GM19099 (cell line): Measurements from ENCODE around the gene CEP44.

Experiments used
- POLR2A ChIP-seq: IDR thresholded peaks from 3 replicates; pipeline ENCODE4 v1.6.1; 2011; ENCODE audit warnings: low read depth; ENCODE audit not compliant: insufficient read length; ENCODE audit errors: extremely low read depth

CEP44 gene

DNA sequence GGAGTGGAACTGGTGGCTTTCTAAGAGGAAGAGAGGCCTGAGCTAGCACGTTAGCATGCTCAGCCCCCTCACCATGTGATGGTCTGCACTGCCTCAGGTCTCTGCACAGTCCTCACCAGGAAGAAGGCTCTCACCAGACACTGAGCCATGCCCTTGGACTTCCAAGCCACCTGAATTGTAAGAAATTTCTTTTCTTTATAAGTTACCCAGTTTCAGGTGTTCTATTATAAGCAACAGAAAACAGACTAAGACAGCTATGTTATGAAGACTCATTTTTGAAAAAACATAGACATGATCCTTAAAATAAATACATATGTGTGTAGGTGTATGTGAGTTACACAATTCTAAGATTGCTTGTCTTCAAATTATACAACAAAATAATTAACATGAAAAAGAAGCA, 74.7 kb downstream of the CEP44 start:
- TF ChIP-seq POLR2A: no peak

- TF ChIP-seq POLR2A: no peak
Measured at GRCh38 chr4:174358829-174359228, 75.1 kb downstream of the CEP44 start.

DNA sequence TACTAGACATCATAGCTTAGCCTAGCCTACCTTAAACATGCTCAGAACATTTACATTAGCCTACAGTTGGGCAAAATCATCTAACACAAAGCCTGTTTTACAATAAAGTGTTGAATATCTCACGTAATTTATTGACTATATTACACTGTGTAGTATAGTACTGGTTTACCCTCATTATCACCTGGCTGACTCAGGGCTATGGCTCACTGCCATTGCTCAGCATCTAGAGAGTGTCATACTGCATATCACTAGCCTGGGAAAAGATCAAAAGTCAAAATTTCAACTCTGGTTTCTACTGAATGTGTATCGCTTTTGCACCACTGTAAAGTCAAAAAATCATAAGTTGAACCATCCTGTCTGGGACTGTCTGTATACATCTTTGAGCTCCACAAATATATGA, 78.6 kb downstream of the CEP44 start:
- TF ChIP-seq POLR2A: no peak

GRCh38 chr4:174365018-174365587, 81.4 kb downstream of the CEP44 start:
- TF ChIP-seq POLR2A: no peak

DNA sequence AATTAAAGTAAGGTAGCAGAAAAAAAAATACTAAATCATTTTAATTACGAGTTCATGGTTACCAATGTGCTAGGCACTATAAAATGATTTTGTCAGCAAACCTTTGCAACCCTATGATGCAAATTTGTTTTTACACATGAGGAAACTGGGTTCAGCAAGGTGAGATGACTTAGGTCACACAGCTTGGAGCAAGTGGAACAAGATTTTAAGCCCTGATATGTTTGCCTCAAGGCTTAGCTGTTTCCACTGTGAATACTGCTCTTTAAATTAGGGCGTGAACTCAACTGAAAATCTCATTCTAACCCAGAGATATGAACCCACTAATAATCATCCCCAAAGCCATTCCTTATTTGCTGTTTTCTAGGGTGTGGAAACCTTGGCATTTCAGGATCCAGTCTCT, 86.3 kb downstream of the CEP44 start:
- TF ChIP-seq POLR2A: no peak

DNA sequence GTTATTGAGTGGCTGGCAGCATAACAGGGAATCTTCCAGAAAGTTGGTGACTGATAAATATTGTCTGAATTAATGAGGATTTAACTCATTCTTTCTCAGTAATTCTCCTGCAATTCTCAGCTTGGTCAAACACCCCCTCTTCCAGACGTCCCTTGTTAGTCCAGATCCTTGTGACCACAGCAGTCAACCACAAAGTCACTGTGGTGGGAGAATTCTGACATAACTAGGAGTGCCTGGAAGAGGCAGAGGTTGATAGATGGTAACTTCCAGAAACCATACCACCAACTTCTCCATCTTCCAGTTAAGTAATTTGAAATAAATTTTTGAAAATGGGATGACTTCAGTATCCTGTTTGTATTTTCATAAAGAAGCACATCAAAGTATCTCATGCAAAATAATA, 90.1 kb downstream of the CEP44 start:
- TF ChIP-seq POLR2A: no peak

DNA sequence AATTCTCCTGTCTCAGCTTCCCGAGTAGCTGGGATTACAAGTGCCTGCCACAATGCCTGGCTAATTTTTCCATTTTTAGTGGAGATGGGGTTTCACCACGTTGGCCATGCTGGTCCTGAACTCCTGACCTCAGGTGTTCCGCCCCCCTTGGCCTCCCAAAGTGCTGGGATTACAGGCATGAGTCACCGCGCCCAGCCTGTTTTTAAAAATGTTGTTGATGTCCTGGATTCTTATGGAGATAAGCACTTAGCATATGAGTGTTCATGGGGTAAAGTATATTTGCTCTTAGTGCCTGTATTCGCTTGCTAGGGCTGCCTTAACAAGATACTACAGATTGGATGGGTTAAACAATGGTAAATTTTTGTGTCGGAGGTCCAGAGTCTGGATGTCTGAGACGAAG, 91.7 kb downstream of the CEP44 start:
- TF ChIP-seq POLR2A: no peak

DNA sequence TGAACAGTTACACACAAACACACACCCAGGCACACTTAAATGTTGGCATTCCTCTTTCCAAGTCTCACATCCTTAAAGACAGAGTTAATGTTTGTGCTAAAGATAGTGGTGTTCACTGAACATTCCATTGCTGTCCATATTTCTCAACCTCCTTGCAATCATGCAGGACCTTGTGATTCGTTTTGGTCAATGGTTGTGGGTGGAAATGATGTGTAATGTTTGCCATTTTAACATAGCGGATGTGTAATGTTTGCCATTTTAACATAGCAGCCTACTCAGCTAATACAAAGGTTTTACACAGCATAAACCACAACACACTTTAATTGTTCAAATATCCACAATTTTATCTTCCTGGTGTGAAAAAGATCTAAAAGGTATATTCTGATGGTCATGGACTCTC, 93.9 kb downstream of the CEP44 start:
- no peak for TF ChIP-seq POLR2A

- TF ChIP-seq POLR2A: no peak
Measured at GRCh38 chr4:174378951-174379350, 95.2 kb downstream of the CEP44 start.

DNA sequence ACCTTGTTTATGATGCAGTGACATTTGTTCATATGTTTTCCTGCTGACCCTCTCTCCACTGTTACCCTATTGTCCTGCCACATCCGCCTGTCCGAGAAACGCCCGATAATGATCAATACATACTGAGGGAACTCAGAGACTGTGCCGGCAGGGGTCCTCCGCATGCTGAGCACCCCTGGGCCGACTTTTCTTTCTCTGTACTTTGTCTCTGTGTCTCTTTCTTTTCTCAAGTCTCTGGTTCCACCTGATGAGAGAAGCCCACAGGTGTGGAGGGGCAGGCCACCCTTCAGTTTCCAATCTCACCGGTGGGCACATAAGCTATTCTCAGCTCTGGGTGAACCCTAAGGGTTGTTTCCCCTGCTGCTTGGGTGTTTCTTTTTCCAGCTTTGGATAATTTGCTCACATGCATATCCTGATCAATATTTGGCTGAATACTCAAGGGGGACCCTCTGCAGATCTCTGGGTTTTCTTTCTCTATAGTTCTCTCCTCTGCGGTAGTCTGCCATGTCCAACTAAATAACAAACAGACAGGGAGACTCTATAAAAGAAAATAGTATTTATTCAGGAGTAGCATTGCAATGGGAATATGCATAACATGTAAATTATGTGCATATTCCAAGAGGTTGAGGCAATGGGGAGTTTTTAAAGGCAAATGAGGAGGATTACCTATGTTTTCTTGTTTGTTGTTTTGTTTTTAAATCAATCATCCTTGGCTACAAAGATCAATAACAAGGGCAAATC, 97.2 kb downstream of the CEP44 start:
- no peak for TF ChIP-seq POLR2A

GRCh38 chr4:174381440-174381800, 97.7 kb downstream of the CEP44 start:
- no peak for TF ChIP-seq POLR2A
